H9 (cell line): ENCODE results near the gene SAC3D1. TPM values are rescaled to one million over a fixed set of nuclear protein-coding genes. Genes with fewer than 3 reads are reported as not detected.

Experiments
- DNase-seq: peaks from one replicate; pipeline ENCODE4 v3.0.0-alpha.2; 2017
- H2AFZ ChIP-seq: one replicate; pipeline ENCODE4 v1.6.1; 2013; ENCODE audit warnings: mild to moderate bottlenecking, low read length, control low read depth, moderate library complexity
- H2AK5ac ChIP-seq: 2 replicates; pipeline ENCODE4 v1.6.1; 2013; ENCODE audit warnings: low read length, control low read depth, mixed read lengths; ENCODE audit not compliant: insufficient read length
- H2BK120ac ChIP-seq: one replicate; pipeline ENCODE4 v1.6.1; 2013; ENCODE audit warnings: low read depth, mild to moderate bottlenecking, low read length, control low read depth, inconsistent platforms; ENCODE audit not compliant: poor library complexity, severe bottlenecking
- H2BK12ac ChIP-seq: 2 replicates; pipeline ENCODE4 v1.6.1; 2013; ENCODE audit warnings: low read length, control low read depth, mixed read lengths, low read depth; ENCODE audit not compliant: insufficient read length
- H2BK15ac ChIP-seq: 2 replicates; pipeline ENCODE4 v1.6.1; 2013; ENCODE audit warnings: low read depth, low read length, control low read depth
- H2BK20ac ChIP-seq: one replicate; pipeline ENCODE4 v1.6.1; 2013; ENCODE audit warnings: low read depth, mild to moderate bottlenecking, low read length, control low read depth, inconsistent platforms; ENCODE audit not compliant: poor library complexity, severe bottlenecking
- H2BK5ac ChIP-seq: 2 replicates; pipeline ENCODE4 v1.6.1; 2013; ENCODE audit warnings: low read length, control low read depth, mixed read lengths; ENCODE audit not compliant: insufficient read length
- H3K14ac ChIP-seq: 2 replicates; pipeline ENCODE4 v1.6.1; 2013; ENCODE audit warnings: low read length, control low read depth; ENCODE audit not compliant: insufficient read depth
- H3K18ac ChIP-seq: 2 replicates; pipeline ENCODE4 v1.6.1; 2013; ENCODE audit warnings: low read depth, mild to moderate bottlenecking, mixed read lengths, low read length, control low read depth; ENCODE audit not compliant: insufficient read length
- H3K23ac ChIP-seq: 2 replicates; pipeline ENCODE4 v1.6.1; 2013; ENCODE audit warnings: low read length, control low read depth, mixed read lengths, low read depth; ENCODE audit not compliant: insufficient read length
- H3K23me2 ChIP-seq: 2 replicates; pipeline ENCODE4 v1.6.1; 2013; ENCODE audit warnings: low read depth, mild to moderate bottlenecking, mixed read lengths, low read length, control low read depth; ENCODE audit not compliant: insufficient read length, poor library complexity, severe bottlenecking
- H3K27ac ChIP-seq: 2 replicates; pipeline ENCODE4 v1.5.1; 2013; ENCODE audit warnings: low read length, control low read depth, mixed read lengths, low read depth; ENCODE audit not compliant: insufficient read length
- H3K27me3 ChIP-seq: 2 replicates; pipeline ENCODE4 v1.6.1; 2013; ENCODE audit warnings: low read length, control low read depth, inconsistent platforms; ENCODE audit not compliant: insufficient read depth
- H3K4ac ChIP-seq: 2 replicates; pipeline ENCODE4 v1.6.1; 2013; ENCODE audit warnings: low read depth, mild to moderate bottlenecking, control low read depth, inconsistent platforms, low read length, moderate library complexity
- H3K4me1 ChIP-seq: 2 replicates; pipeline ENCODE4 v1.6.1; 2013; ENCODE audit warnings: low read length, control low read depth, inconsistent platforms; ENCODE audit not compliant: insufficient read depth
- H3K4me2 ChIP-seq: 2 replicates; pipeline ENCODE4 v1.6.1; 2013; ENCODE audit warnings: low read length, control low read depth, mixed read lengths; ENCODE audit not compliant: insufficient read length, insufficient read depth
- H3K56ac ChIP-seq: 2 replicates; pipeline ENCODE4 v1.6.1; 2013; ENCODE audit warnings: low read depth, mild to moderate bottlenecking, mixed read lengths, low read length, control low read depth; ENCODE audit not compliant: insufficient read length
- H3K79me1 ChIP-seq: 2 replicates; pipeline ENCODE4 v1.6.1; 2013; ENCODE audit warnings: low read depth, mild to moderate bottlenecking, moderate library complexity, low read length, control low read depth, inconsistent platforms; ENCODE audit not compliant: insufficient read depth, poor library complexity, severe bottlenecking
- H3K79me2 ChIP-seq: 2 replicates; pipeline ENCODE4 v1.6.1; 2013; ENCODE audit warnings: low read length, control low read depth, inconsistent platforms; ENCODE audit not compliant: insufficient read depth
- H3K9ac ChIP-seq: 2 replicates; pipeline ENCODE4 v1.6.1; 2013; ENCODE audit warnings: low read length, control low read depth, mixed read lengths; ENCODE audit not compliant: insufficient read length; ENCODE audit errors: extremely low read depth
- H3K9me3 ChIP-seq: one replicate; pipeline ENCODE4 v1.6.1; 2013; ENCODE audit warnings: low read depth, low read length, inconsistent platforms; ENCODE audit not compliant: control insufficient read depth
- H3T11ph ChIP-seq: one replicate; pipeline ENCODE4 v1.6.1; 2013; ENCODE audit warnings: mild to moderate bottlenecking, low read length, control low read depth, inconsistent platforms
- H4K20me1 ChIP-seq: one replicate; pipeline ENCODE4 v1.6.1; 2013; ENCODE audit not compliant: control insufficient read depth, insufficient read length, insufficient read depth
- H4K5ac ChIP-seq: 2 replicates; pipeline ENCODE4 v1.6.1; 2013; ENCODE audit warnings: low read depth, mild to moderate bottlenecking, mixed read lengths, low read length, control low read depth; ENCODE audit not compliant: insufficient read length
- H4K8ac ChIP-seq: replicated peaks from 2 replicates; pipeline ENCODE4 v1.6.1; 2013; ENCODE audit warnings: low read length, control low read depth, mixed read lengths, low read depth; ENCODE audit not compliant: insufficient read length
- H4K91ac ChIP-seq: 2 replicates; pipeline ENCODE4 v1.6.1; 2013; ENCODE audit warnings: low read depth, mild to moderate bottlenecking, moderate library complexity, mixed read lengths, low read length, control low read depth; ENCODE audit not compliant: insufficient read length
- H3K27ac Mint-ChIP-seq, 3 experiments: 2 replicates in 2 of 3; 3 replicates in 1 of 3; pipeline ENCODE4 v1.8.0; 2020 to 2021; ENCODE audit warnings: mixed read lengths in 3 of 3, mild to moderate bottlenecking in 1 of 3, moderate library complexity in 1 of 3
- H3K27me3 Mint-ChIP-seq: 2 replicates; pipeline ENCODE4 v1.8.0; 2021; ENCODE audit warnings: low read depth, mild to moderate bottlenecking, moderate library complexity, mixed read lengths
- H3K36me3 Mint-ChIP-seq, 3 experiments: 2 replicates in 2 of 3; 3 replicates in 1 of 3; pipeline ENCODE4 v1.8.0; 2020 to 2021; ENCODE audit warnings: low read depth in 3 of 3, mixed read lengths in 3 of 3; ENCODE audit not compliant: insufficient read depth in 1 of 3
- H3K4me1 Mint-ChIP-seq, 2 experiments: 2 replicates each; pipeline ENCODE4 v1.8.0; 2020; ENCODE audit warnings: mixed read lengths in 2 of 2
- H3K4me3 Mint-ChIP-seq, 2 experiments: 2 replicates in 1 of 2; 3 replicates in 1 of 2; pipeline ENCODE4 v1.8.0; 2020 to 2021; ENCODE audit warnings: mild to moderate bottlenecking in 2 of 2, mixed read lengths in 2 of 2, moderate library complexity in 1 of 2
- H3K9me3 Mint-ChIP-seq, 2 experiments: 2 replicates in 1 of 2; 3 replicates in 1 of 2; pipeline ENCODE4 v1.8.0; 2020; ENCODE audit warnings: mild to moderate bottlenecking in 2 of 2, mixed read lengths in 2 of 2, moderate library complexity in 1 of 2
- WGBS: extraction: QIAGEN DNeasy Blood & Tissue Kit; methylation state at CpG from one replicate; pipeline ENCODE4 v1.1.7; 2013; ENCODE audit warnings: missing lambda C conversion rate, low lambda C conversion rate, mixed read lengths; ENCODE audit not compliant: insufficient read length; ENCODE audit errors: extremely low coverage; 5-methylcytosine and 5-hydroxymethylcytosine counted together
- total RNA-seq: library from RNA; stranded (reverse); gene quantifications from 2 replicates; pipeline ENCODE4 v1.2.1, GENCODE V29; 2021
- TF ChIP-seq, protein P1 (sequence below): fragments of 200-600 bp; sonication (generic); conservative IDR thresholded peaks from 3 replicates; pipeline ENCODE4 v1.8.0; 2021; ENCODE audit warnings: antibody characterized with exemption, mild to moderate bottlenecking

SAC3D1 gene
- total RNA-seq, 1 experiment from 2014 or later, result 20.7 TPM

DNA sequence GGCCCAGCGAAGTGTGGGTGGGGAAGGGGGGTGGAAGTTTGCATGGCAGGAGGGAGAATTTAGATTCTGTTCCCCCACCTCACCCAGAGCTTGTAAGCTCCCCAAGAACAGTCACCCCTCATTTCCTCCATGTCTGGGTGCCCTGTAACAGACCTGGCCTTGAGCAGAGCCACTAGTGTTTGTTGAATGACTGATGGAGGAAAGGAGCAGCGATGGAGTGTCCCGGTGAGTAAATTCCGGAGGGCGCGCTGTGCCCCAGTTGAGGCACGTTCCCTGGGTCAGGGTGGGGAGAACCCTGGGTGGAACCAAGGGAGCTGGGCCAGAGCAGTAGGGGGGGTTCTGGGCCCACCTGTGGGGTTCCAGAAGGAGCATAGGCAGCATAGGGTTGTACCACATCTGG is 16.5 kb downstream of the SAC3D1 start:
- Histone ChIP-seq H2BK15ac (no peak overlapping the region), H3K27ac (no peak overlapping the region), H3K23ac (no peak overlapping the region), H2BK5ac (no peak overlapping the region), H3K4me1 (no peaks in the 10 kb centered on the region), H3K79me2 (no peaks in the 10 kb centered on the region), H4K91ac (no peak overlapping the region), H3K56ac (no peak overlapping the region), H3K79me1 (no peaks in the 10 kb centered on the region), H3K4me2 (no peak overlapping the region), H4K8ac (no peak overlapping the region), H3K14ac (no peak overlapping the region), H2BK120ac (no peak overlapping the region), H2AFZ (no peak overlapping the region), H3K27me3 (no peaks in the 10 kb centered on the region), H3K23me2 (no peaks in the 10 kb centered on the region), H4K20me1 (no peaks in the 10 kb centered on the region), H3K9ac (no peak overlapping the region), H3T11ph (no peak overlapping the region), H2AK5ac (no peak overlapping the region), H3K9me3 (no peaks in the 10 kb centered on the region), H2BK12ac (no peak overlapping the region), H3K18ac (no peak overlapping the region), H2BK20ac (no peak overlapping the region), H3K4ac (no peak overlapping the region), H4K5ac (no peak overlapping the region)
- no peak for DNase-seq
- Mint-ChIP-seq H3K36me3 (no peaks in the 10 kb centered on the region), H3K27me3 (peaks cover 15% of the 10 kb centered on the region), H3K9me3 (no peaks in the 10 kb centered on the region; a peak in 1 of 5 replicates), H3K27ac (peak overlapping the region in 1 of 3 experiments; percentile 61; a peak in 2 of 7 replicates), H3K4me1 (peaks cover 2 to 4% of the 10 kb centered on the region in 2 experiments), H3K4me3 (no peak overlapping the region)
- TF ChIP-seq, protein P1, sequence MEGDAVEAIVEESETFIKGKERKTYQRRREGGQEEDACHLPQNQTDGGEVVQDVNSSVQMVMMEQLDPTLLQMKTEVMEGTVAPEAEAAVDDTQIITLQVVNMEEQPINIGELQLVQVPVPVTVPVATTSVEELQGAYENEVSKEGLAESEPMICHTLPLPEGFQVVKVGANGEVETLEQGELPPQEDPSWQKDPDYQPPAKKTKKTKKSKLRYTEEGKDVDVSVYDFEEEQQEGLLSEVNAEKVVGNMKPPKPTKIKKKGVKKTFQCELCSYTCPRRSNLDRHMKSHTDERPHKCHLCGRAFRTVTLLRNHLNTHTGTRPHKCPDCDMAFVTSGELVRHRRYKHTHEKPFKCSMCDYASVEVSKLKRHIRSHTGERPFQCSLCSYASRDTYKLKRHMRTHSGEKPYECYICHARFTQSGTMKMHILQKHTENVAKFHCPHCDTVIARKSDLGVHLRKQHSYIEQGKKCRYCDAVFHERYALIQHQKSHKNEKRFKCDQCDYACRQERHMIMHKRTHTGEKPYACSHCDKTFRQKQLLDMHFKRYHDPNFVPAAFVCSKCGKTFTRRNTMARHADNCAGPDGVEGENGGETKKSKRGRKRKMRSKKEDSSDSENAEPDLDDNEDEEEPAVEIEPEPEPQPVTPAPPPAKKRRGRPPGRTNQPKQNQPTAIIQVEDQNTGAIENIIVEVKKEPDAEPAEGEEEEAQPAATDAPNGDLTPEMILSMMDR, result no peak
- WGBS, result no CpG with 5 or more reads among the region's 7 CpGs
